ENCODE data around the gene FGF11. TPM values are rescaled to one million over a fixed set of nuclear protein-coding genes. Genes with fewer than 3 reads are reported as not detected.
"Not testable (repeated sequence)": the region's sequence is repeated elsewhere in the genome, so short reads cannot be mapped to it uniquely, and the experiment has no call there.

FGF11 gene
- total RNA-seq, 2 donors from 2014 or later = 4.9 to 5.3 TPM

- H3K4me1 Mint-ChIP-seq (ENCODE audit: low read depth) = peaks cover 10% of the 10 kb centered on the region
- no peaks in the 10 kb centered on the region for H3K27me3 Mint-ChIP-seq (ENCODE audit: low read depth)
- H3K4me3 Mint-ChIP-seq = no peak overlapping the region
- no peak overlapping the region for H3K27ac Mint-ChIP-seq
- DNase-seq (no peak), ATAC-seq (replicated peaks in 1 of 2) (no peak)
- peaks cover 0 to 1% of the 10 kb centered on the region in 2 donors for H3K36me3 Mint-ChIP-seq (ENCODE audit: insufficient read depth in 2 of 2)
- H3K9me3 Mint-ChIP-seq = no peaks in the 10 kb centered on the region
These were observed 24.1 kb downstream of the FGF11 start for GRCh38 chr17:7463372-7463846.

- DNase-seq (no peak), ATAC-seq (replicated peaks in 1 of 2) (no peak)
- no peak overlapping the region for H3K27ac Mint-ChIP-seq
- no peaks in the 10 kb centered on the region for H3K9me3 Mint-ChIP-seq
- H3K4me3 Mint-ChIP-seq = no peak overlapping the region
- peaks cover 0 to 1% of the 10 kb centered on the region in 2 donors for H3K36me3 Mint-ChIP-seq (ENCODE audit: insufficient read depth in 2 of 2)
- H3K4me1 Mint-ChIP-seq (ENCODE audit: low read depth) = peaks cover 10% of the 10 kb centered on the region
- H3K27me3 Mint-ChIP-seq (ENCODE audit: low read depth) = no peaks in the 10 kb centered on the region
These were observed 24.8 kb downstream of the FGF11 start for GRCh38 chr17:7464081-7464480.

- Mint-ChIP-seq H3K4me1 (ENCODE audit: low read depth) (peaks cover 10% of the 10 kb centered on the region), H3K4me3 (no peak overlapping the region), H3K27me3 (ENCODE audit: low read depth) (no peaks in the 10 kb centered on the region), H3K36me3 (ENCODE audit: insufficient read depth in 2 of 2) (peaks cover 0 to 1% of the 10 kb centered on the region in 2 donors), H3K27ac (no peak overlapping the region), H3K9me3 (no peaks in the 10 kb centered on the region)
- no peak for ATAC-seq (replicated peaks in 1 of 2)
- DNase-seq = no peak
These were observed 26.4 kb downstream of the FGF11 start for GRCh38 chr17:7465597-7466275.

- ATAC-seq (replicated peaks in 1 of 2) = no peak
- Mint-ChIP-seq H3K4me1 (ENCODE audit: low read depth) (peaks cover 11% of the 10 kb centered on the region), H3K36me3 (ENCODE audit: insufficient read depth in 2 of 2) (peaks cover 0 to 1% of the 10 kb centered on the region in 2 donors), H3K9me3 (no peaks in the 10 kb centered on the region), H3K27ac (peak overlapping the region; percentile 78), H3K27me3 (ENCODE audit: low read depth) (no peaks in the 10 kb centered on the region), H3K4me3 (no peak overlapping the region)
- no peak for DNase-seq
These were observed 27.0 kb downstream of the FGF11 start for GRCh38 chr17:7466318-7466638.

- H3K27ac Mint-ChIP-seq = peak overlapping the region; percentile 78
- DNase-seq = no peak
- no peaks in the 10 kb centered on the region for H3K9me3 Mint-ChIP-seq
- H3K4me3 Mint-ChIP-seq = no peak overlapping the region
- no peaks in the 10 kb centered on the region for H3K27me3 Mint-ChIP-seq (ENCODE audit: low read depth)
- peaks cover 16% of the 10 kb centered on the region for H3K4me1 Mint-ChIP-seq (ENCODE audit: low read depth)
- peaks cover 0 to 1% of the 10 kb centered on the region in 2 donors for H3K36me3 Mint-ChIP-seq (ENCODE audit: insufficient read depth in 2 of 2)
- ATAC-seq (replicated peaks in 1 of 2) = peak in 1 of 2 donors; percentile 11
These were observed 27.5 kb downstream of the FGF11 start for GRCh38 chr17:7466639-7467341.

- peaks cover 21% of the 10 kb centered on the region for H3K4me1 Mint-ChIP-seq (ENCODE audit: low read depth)
- no peaks in the 10 kb centered on the region for H3K9me3 Mint-ChIP-seq
- H3K27ac Mint-ChIP-seq = no peak overlapping the region
These were observed 28.2 kb downstream of the FGF11 start for GRCh38 chr17:7467498-7467897.

GRCh38 chr17:7468290-7468689 is 29.0 kb downstream of the FGF11 start:
- ATAC-seq (replicated peaks in 1 of 2) (no peak), DNase-seq (no peak)
- Mint-ChIP-seq H3K4me3 (no peak overlapping the region), H3K9me3 (no peaks in the 10 kb centered on the region), H3K27ac (no peak overlapping the region), H3K36me3 (ENCODE audit: insufficient read depth in 2 of 2) (peaks cover 0 to 1% of the 10 kb centered on the region in 2 donors), H3K27me3 (ENCODE audit: low read depth) (no peaks in the 10 kb centered on the region), H3K4me1 (ENCODE audit: low read depth) (peaks cover 21% of the 10 kb centered on the region)

More at GRCh38 chr17:7467498-7467897, 28.2 kb downstream of the FGF11 start:
- ATAC-seq (replicated peaks in 1 of 2) = no peak
- no peak overlapping the region for H3K4me3 Mint-ChIP-seq
- H3K27me3 Mint-ChIP-seq (ENCODE audit: low read depth) = no peaks in the 10 kb centered on the region
- DNase-seq = no peak
- H3K36me3 Mint-ChIP-seq (ENCODE audit: insufficient read depth in 2 of 2) = peaks cover 0 to 1% of the 10 kb centered on the region in 2 donors

- Mint-ChIP-seq H3K4me1 (ENCODE audit: low read depth) (peaks cover 21% of the 10 kb centered on the region), H3K27ac (no peak overlapping the region), H3K27me3 (ENCODE audit: low read depth) (no peaks in the 10 kb centered on the region), H3K4me3 (no peak overlapping the region), H3K36me3 (ENCODE audit: insufficient read depth in 2 of 2) (peaks cover 0 to 1% of the 10 kb centered on the region in 2 donors), H3K9me3 (no peaks in the 10 kb centered on the region)
- DNase-seq = no peak
- no peak for ATAC-seq (replicated peaks in 1 of 2)
These were observed 29.6 kb downstream of the FGF11 start for GRCh38 chr17:7468804-7469389.

GRCh38 chr17:7469843-7470242 is 30.5 kb downstream of the FGF11 start:
- not testable (repeated sequence) for H3K4me3 Mint-ChIP-seq; ATAC-seq (replicated peaks in 1 of 2); DNase-seq; H3K36me3 Mint-ChIP-seq (ENCODE audit: insufficient read depth in 2 of 2); H3K9me3 Mint-ChIP-seq; H3K27ac Mint-ChIP-seq; H3K27me3 Mint-ChIP-seq (ENCODE audit: low read depth)
- H3K4me1 Mint-ChIP-seq (ENCODE audit: low read depth) = peaks cover 21% of the 10 kb centered on the region

GRCh38 chr17:7470457-7470973 is 31.2 kb downstream of the FGF11 start:
- H3K4me3 Mint-ChIP-seq; DNase-seq; H3K27ac Mint-ChIP-seq; H3K36me3 Mint-ChIP-seq (ENCODE audit: insufficient read depth in 2 of 2); H3K9me3 Mint-ChIP-seq; H3K27me3 Mint-ChIP-seq (ENCODE audit: low read depth); ATAC-seq (replicated peaks in 1 of 2): not testable (repeated sequence)
- H3K4me1 Mint-ChIP-seq (ENCODE audit: low read depth) = peaks cover 24% of the 10 kb centered on the region

GRCh38 chr17:7471729-7472128 is 32.4 kb downstream of the FGF11 start:
- no peak overlapping the region for H3K4me3 Mint-ChIP-seq
- no peaks in the 10 kb centered on the region for H3K27me3 Mint-ChIP-seq (ENCODE audit: low read depth)
- H3K36me3 Mint-ChIP-seq (ENCODE audit: insufficient read depth in 2 of 2) = peaks cover 0 to 1% of the 10 kb centered on the region in 2 donors
- peaks cover 36% of the 10 kb centered on the region for H3K4me1 Mint-ChIP-seq (ENCODE audit: low read depth)
- peak overlapping the region; percentile 39 for H3K27ac Mint-ChIP-seq
- ATAC-seq (replicated peaks in 1 of 2) = no peak
- DNase-seq = no peak
- H3K9me3 Mint-ChIP-seq = no peaks in the 10 kb centered on the region

GRCh38 chr17:7474767-7475166 is 35.5 kb downstream of the FGF11 start:
- H3K4me1 Mint-ChIP-seq (ENCODE audit: low read depth) = peaks cover 46% of the 10 kb centered on the region
- not testable (repeated sequence) for H3K27me3 Mint-ChIP-seq (ENCODE audit: low read depth); H3K9me3 Mint-ChIP-seq; H3K4me3 Mint-ChIP-seq; ATAC-seq (replicated peaks in 1 of 2); H3K27ac Mint-ChIP-seq; H3K36me3 Mint-ChIP-seq (ENCODE audit: insufficient read depth in 2 of 2); DNase-seq

GRCh38 chr17:7475764-7476422 is 36.6 kb downstream of the FGF11 start:
- no peak for DNase-seq
- ATAC-seq (replicated peaks in 1 of 2) = no peak
- Mint-ChIP-seq H3K27me3 (ENCODE audit: low read depth) (no peaks in the 10 kb centered on the region), H3K27ac (peak overlapping the region; percentile 31), H3K4me3 (peak overlapping the region; percentile 41 to 84), H3K9me3 (no peaks in the 10 kb centered on the region), H3K4me1 (ENCODE audit: low read depth) (peaks cover 58% of the 10 kb centered on the region), H3K36me3 (ENCODE audit: insufficient read depth in 2 of 2) (peaks cover 0 to 3% of the 10 kb centered on the region in 2 donors)
